Pancreas (tissue), 10 donors: ENCODE measurements around the gene COASY. TPM values are rescaled to one million over a fixed set of nuclear protein-coding genes. Genes with fewer than 3 reads are reported as not detected.

Source experiments
- ATAC-seq, 4 donors: fragments of 200-7000 bp; cut with Tn5 transposase; one replicate each; pipeline versions ENCODE4 v1.8.0 to v1.9.1; 2020; ENCODE audit warnings: mild to moderate bottlenecking in 4 of 4, moderate library complexity in 4 of 4
- DNase-seq, 6 donors: peaks; one replicate each; pipeline ENCODE4 v3.0.0-alpha.2; 2020
- FAIRE-seq: peaks from 2 replicates; lab custom pipeline; 2012; peaks lifted over from hg19 to GRCh38; lab: Jason Lieb, UNC
- H3K27ac ChIP-seq, 4 donors: fragments of 200-600 bp; sonication (generic); 1 replicate in 3 of 4; 2 replicates in 1 of 4; pipeline versions ENCODE4 v1.5.0 to v1.8.0; 2020
- H3K27me3 ChIP-seq, 4 donors: fragments of 200-600 bp; one replicate each; pipeline ENCODE4 v1.8.0; 2021
- H3K36me3 ChIP-seq, 3 donors: fragments of 200-600 bp; sonication (generic) in 1 of 3; one replicate each; pipeline versions ENCODE4 v1.5.0 to v1.8.0; 2020 to 2021
- H3K4me1 ChIP-seq, 3 donors: fragments of 200-600 bp; one replicate each; pipeline ENCODE4 v1.8.0; 2021
- H3K4me3 ChIP-seq, 4 donors: fragments of 200-600 bp; sonication (generic) in 2 of 4; one replicate each; pipeline versions ENCODE4 v1.5.0 to v1.8.0; 2020 to 2021
- H3K9me3 ChIP-seq, 4 donors: fragments of 200-600 bp; one replicate each; pipeline ENCODE4 v1.8.0; 2021
- WGBS, 2 donors: extraction: QIAGEN DNeasy Blood & Tissue Kit; methylation state at CpG; one replicate each; pipeline ENCODE4 v1.1.7; 2013; 5-methylcytosine and 5-hydroxymethylcytosine counted together
- intact Hi-C, 3 donors: fragments of 100-400 bp; cut with DNase I; formaldehyde crosslinking; loops; one replicate each; pipeline versions ENCODE4 v1.11.1 to v1.14.2; 2022
- polyA plus RNA-seq, 2 donors: library from polyadenylated mRNA; stranded (reverse); fragments of 200-250 nt; gene quantifications; one replicate each; pipeline ENCODE4 v1.2.3, GENCODE V29; 2013
- total RNA-seq, 6 donors: library from RNA; stranded (reverse); fragmentation: NEBNext Ultra II Directional in 4 of 6; extraction: Animal tissue kit (Norgen Biotek cat#: 25700) in 4 of 6; gene quantifications; one replicate each; pipeline versions ENCODE4 v1.2.1 to v1.2.4, GENCODE V29; 2021 to 2023
- TF ChIP-seq, protein P1 (sequence below), 4 donors: fragments of 200-600 bp; sonication (generic) in 3 of 4; IDR thresholded peaks; one replicate each; pipeline versions ENCODE4 v1.5.0 to v1.8.0; 2021; ENCODE audit warnings: antibody characterized with exemption in 4 of 4
- donor health status: healthy with polysubstance abuse.
- donor health status: DM: no; HTN: no; CAD: no; lungs with moderate emphysema.
- donor health status: DM: no; HTN: no; CAD: no.
- donor health status: control.
- donor health status: control.
- donor health status: Bipolar disorder and iron deficiency.
- donor health status: DM: yes; HTN: yes; CAD: no.
- donor health status: DM: no; HTN: no; CAD: no.
- donor health status: DM: no; HTN: no; CAD: no.
- donor health status: DM: yes; HTN: yes; CAD: no.

The COASY gene
- total and polyA plus RNA-seq, 8 donors: 32.3 to 152 (median 56.0) TPM

DNA sequence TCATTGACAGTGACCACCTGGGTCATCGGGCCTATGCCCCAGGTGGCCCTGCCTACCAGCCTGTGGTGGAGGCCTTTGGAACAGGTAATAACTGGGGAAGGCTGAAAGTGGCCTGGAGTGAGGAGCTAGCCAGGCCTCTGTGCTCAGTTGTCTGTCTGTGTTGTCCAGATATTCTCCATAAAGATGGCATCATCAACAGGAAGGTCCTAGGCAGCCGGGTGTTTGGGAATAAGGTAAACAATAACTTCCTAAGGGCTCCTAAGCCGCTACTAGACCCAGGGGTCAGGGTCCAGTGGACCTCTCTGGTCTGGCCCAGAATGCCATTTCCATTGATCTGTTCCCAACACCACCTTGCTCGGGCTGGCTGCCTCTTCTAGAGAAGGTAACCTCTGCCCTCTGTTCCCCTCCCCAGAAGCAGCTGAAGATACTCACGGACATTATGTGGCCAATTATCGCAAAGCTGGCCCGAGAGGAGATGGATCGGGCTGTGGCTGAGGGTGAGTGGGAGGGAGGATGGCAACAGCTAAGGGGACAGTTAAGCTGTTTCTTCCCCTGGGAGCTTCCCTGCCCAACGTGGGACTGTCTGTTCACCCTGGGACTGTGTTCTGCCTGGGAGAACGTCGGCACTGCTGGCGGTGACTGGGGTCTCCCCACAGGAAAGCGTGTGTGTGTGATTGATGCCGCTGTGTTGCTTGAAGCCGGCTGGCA lies 3.0 kb downstream of the COASY start:
- 83 to 88% methylated on average over 15 of the region's 15 CpGs for WGBS, 2 donors
- H3K4me3 ChIP-seq: no peak overlapping the region
- no peaks in the 10 kb centered on the region for H3K27me3 ChIP-seq
- peaks cover 0 to 33% (median 15%) of the 10 kb centered on the region in 3 donors for H3K36me3 ChIP-seq
- intact Hi-C loops: no loop called here
- DNase-seq: peak in 1 of 6 donors; percentile 39
- no peaks in the 10 kb centered on the region for H3K9me3 ChIP-seq
- no peak overlapping the region for H3K27ac ChIP-seq
- H3K4me1 ChIP-seq: peaks cover 0 to 26% (median 8%) of the 10 kb centered on the region in 3 donors
- TF ChIP-seq, protein P1, sequence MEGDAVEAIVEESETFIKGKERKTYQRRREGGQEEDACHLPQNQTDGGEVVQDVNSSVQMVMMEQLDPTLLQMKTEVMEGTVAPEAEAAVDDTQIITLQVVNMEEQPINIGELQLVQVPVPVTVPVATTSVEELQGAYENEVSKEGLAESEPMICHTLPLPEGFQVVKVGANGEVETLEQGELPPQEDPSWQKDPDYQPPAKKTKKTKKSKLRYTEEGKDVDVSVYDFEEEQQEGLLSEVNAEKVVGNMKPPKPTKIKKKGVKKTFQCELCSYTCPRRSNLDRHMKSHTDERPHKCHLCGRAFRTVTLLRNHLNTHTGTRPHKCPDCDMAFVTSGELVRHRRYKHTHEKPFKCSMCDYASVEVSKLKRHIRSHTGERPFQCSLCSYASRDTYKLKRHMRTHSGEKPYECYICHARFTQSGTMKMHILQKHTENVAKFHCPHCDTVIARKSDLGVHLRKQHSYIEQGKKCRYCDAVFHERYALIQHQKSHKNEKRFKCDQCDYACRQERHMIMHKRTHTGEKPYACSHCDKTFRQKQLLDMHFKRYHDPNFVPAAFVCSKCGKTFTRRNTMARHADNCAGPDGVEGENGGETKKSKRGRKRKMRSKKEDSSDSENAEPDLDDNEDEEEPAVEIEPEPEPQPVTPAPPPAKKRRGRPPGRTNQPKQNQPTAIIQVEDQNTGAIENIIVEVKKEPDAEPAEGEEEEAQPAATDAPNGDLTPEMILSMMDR (IDR thresholded peaks at IDR 0.05): no peak
- no peak for FAIRE-seq
- ATAC-seq: no peak

DNA sequence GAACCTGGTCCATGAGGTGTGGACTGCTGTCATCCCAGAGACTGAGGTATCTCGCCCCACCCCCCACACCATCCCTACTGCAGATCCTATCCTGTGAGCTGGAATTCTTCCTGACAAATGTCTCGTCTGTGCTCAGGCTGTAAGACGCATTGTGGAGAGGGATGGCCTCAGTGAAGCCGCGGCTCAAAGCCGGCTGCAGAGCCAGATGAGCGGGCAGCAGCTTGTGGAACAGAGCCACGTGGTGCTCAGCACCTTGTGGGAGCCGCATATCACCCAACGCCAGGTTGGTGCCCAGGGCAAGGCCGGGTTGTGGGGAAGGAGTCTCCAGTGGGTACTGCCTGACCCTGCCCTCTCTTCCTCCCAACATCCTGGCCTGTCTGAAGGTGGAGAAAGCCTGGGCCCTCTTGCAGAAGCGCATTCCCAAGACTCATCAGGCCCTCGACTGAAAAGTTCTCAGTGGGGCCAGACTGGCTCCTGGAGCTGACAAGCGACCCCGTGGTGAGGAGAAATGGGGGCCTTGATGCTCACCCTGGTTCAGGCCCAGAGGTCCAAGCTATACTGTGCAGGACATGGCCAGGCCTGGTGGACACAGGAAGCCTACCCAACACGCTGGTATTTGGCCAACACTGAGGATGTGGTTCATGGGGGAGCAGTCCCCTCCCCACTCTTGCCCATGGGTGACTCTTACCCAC lies 3.7 kb downstream of the COASY start:
- FAIRE-seq (no peak), DNase-seq (peak in 1 of 6 donors; percentile 80), ATAC-seq (no peak)
- Histone ChIP-seq H3K4me3 (no peak overlapping the region), H3K9me3 (no peaks in the 10 kb centered on the region), H3K27ac (peak overlapping the region in 1 of 4 donors; percentile 90), H3K36me3 (peaks cover 0 to 39% (median 17%) of the 10 kb centered on the region in 3 donors), H3K27me3 (no peaks in the 10 kb centered on the region), H3K4me1 (peaks cover 0 to 26% (median 8%) of the 10 kb centered on the region in 3 donors)
- intact Hi-C loops: no loop called here
- 84 to 92% methylated on average over 16 of the region's 16 CpGs for WGBS, 2 donors
- TF ChIP-seq, protein P1 (IDR thresholded peaks at IDR 0.05): no peak

DNA sequence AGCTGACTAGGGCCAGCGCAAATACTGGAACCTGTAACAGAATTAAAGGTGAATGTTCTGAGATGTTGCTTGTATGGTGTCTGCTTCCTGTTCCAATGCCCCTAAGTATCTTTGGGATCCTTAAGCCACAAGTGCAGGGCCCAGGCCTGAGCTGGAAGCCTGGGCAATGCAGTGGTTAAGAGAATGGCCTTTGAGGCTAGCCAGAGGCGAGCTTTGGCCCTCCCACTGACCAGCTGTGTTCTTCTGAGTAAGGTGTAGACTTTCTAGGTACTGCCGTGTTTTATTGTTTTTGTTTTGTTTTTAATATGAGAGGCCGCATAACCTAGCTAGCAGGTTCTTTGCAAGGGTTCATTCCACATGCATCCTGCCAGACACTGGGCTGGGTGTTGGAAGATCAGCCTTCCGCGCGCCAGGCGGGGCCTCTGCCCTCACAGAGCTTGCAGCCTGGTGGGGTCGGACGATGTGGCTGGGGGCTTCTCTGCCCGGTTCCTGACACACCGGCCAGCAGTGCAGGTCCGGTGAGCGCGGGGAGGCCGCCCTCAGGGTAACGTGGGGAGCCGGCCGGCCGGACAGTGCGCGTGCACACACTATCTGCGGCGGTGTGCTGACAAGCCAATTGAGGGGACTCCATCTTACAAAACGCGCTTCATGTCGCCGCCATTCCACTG lies 4.4 kb downstream of the COASY start:
- Histone ChIP-seq H3K36me3 (peaks cover 0 to 44% (median 18%) of the 10 kb centered on the region in 3 donors), H3K9me3 (no peaks in the 10 kb centered on the region), H3K27me3 (no peaks in the 10 kb centered on the region), H3K27ac (peak overlapping the region; percentile 87 to 93 (median 90)), H3K4me1 (peaks cover 0 to 30% (median 10%) of the 10 kb centered on the region in 3 donors), H3K4me3 (peak overlapping the region; percentile 73 to 88 (median 82))
- TF ChIP-seq, protein P1 (IDR thresholded peaks at IDR 0.05): no peak
- DNase-seq (peak in 1 of 6 donors; percentile 30), FAIRE-seq (no peak), ATAC-seq (peak in 1 of 4 donors; percentile 25)
- 20 to 26% methylated on average over 28 of the region's 28 CpGs for WGBS, 2 donors
- intact Hi-C loops: no loop called here

GRCh38 chr17:42566883-42567573 lies 5.1 kb downstream of the COASY start, which contains the start of gene MLX:
Gene MLX (plus strand): TSS chr17:42567100. CDS start chr17:42567125, 25 bp downstream.
- peak; percentile 91 to 99 (median 96) for DNase-seq
- no peaks in the 10 kb centered on the region for H3K9me3 ChIP-seq
- TF ChIP-seq, protein P1 (IDR thresholded peaks at IDR 0.05): no peak
- H3K27me3 ChIP-seq: no peaks in the 10 kb centered on the region
- FAIRE-seq: no peak
- peak within 1 kb of the TSS; percentile 73 to 88 (median 82) for H3K4me3 ChIP-seq
- 0% methylated on average over 42 to 72 of the region's 72 CpGs for WGBS, 2 donors
- intact Hi-C loops: no loop called here
- H3K27ac ChIP-seq: peak within 1 kb of the TSS; percentile 87 to 93 (median 90)
- peaks cover 0 to 47% (median 22%) of the 10 kb centered on the region in 3 donors for H3K36me3 ChIP-seq
- ATAC-seq: peak; percentile 76 to 83 (median 82)
- peaks cover 3 to 32% (median 11%) of the 10 kb centered on the region in 3 donors for H3K4me1 ChIP-seq
